Urothelium cell line (cell line): ENCODE measurements around the gene TBX21.

Source experiments
- DNase-seq: peaks from one replicate; pipeline ENCODE4 v3.0.0; 2011; ENCODE audit warnings: low spot score, mixed read lengths
- FAIRE-seq: peaks from 2 replicates; lab custom pipeline; 2011; peaks lifted over from hg19 to GRCh38; lab: Jason Lieb, UNC

TBX21 gene

GRCh38 chr17:47697906-47698711, 34.9 kb upstream of the TBX21 start:
- no peak for DNase-seq
- no peak for FAIRE-seq

- DNase-seq, result peak; percentile 83
- FAIRE-seq, result no peak
These were observed 34.1 kb upstream of the TBX21 start for GRCh38 chr17:47698749-47699535.

GRCh38 chr17:47699536-47699840, 33.5 kb upstream of the TBX21 start:
- no peak for DNase-seq
- FAIRE-seq, result no peak

- DNase-seq (no peak), FAIRE-seq (no peak)
These were observed 32.3 kb upstream of the TBX21 start for GRCh38 chr17:47700471-47701449.

GRCh38 chr17:47701608-47702007, 31.4 kb upstream of the TBX21 start:
- no peak for FAIRE-seq
- no peak for DNase-seq

- FAIRE-seq, result no peak
- no peak for DNase-seq
These were observed 30.5 kb upstream of the TBX21 start for GRCh38 chr17:47702391-47702995.

GRCh38 chr17:47703191-47703591, 29.8 kb upstream of the TBX21 start:
- no peak for FAIRE-seq
- DNase-seq, result no peak

- FAIRE-seq, result no peak
These were observed 29.4 kb upstream of the TBX21 start for GRCh38 chr17:47703671-47704070.

GRCh38 chr17:47704116-47704515, 28.9 kb upstream of the TBX21 start:
- FAIRE-seq (no peak), DNase-seq (no peak)

More at GRCh38 chr17:47703671-47704070, 29.4 kb upstream of the TBX21 start:
- no peak for DNase-seq

- DNase-seq (no peak), FAIRE-seq (no peak)
These were observed 28.3 kb upstream of the TBX21 start for GRCh38 chr17:47704736-47705135.

GRCh38 chr17:47705536-47706530, 27.2 kb upstream of the TBX21 start:
- peak; percentile 53 for FAIRE-seq
- no peak for DNase-seq

GRCh38 chr17:47707056-47707804, 25.8 kb upstream of the TBX21 start:
- FAIRE-seq, result no peak
- no peak for DNase-seq

- FAIRE-seq (no peak), DNase-seq (no peak)
These were observed 25.2 kb upstream of the TBX21 start for GRCh38 chr17:47707884-47708283.

GRCh38 chr17:47708312-47708863, 24.6 kb upstream of the TBX21 start:
- no peak for DNase-seq
- no peak for FAIRE-seq

GRCh38 chr17:47708864-47709541, 24.0 kb upstream of the TBX21 start:
- no peak for DNase-seq
- FAIRE-seq, result no peak

GRCh38 chr17:47709594-47709993, 23.4 kb upstream of the TBX21 start:
- FAIRE-seq (no peak), DNase-seq (no peak)

- no peak for FAIRE-seq
- DNase-seq, result no peak
These were observed 21.5 kb upstream of the TBX21 start for GRCh38 chr17:47711366-47712099.
